H1 (cell line): Measurements from ENCODE around the gene ME1. TPM values are rescaled to one million over a fixed set of nuclear protein-coding genes. Genes with fewer than 3 reads are reported as not detected.

Experiments
- E2F6 ChIP-seq: IDR thresholded peaks from 2 replicates; pipeline ENCODE4 v1.6.1; 2012; ENCODE audit warnings: inconsistent platforms
- polyA plus RNA-seq, 7 experiments: library from polyadenylated mRNA; depleted of rRNA in 3 of 7; stranded (reverse) in 5 of 7; unstranded in 2 of 7; fragments of >200 nt in 5 of 7; fragments of 200-250 nt in 2 of 7; gene quantifications; 1 replicate in 5 of 7; 2 replicates in 1 of 7; 4 replicates in 1 of 7; pipeline versions ENCODE4 v1.2.1 to v1.2.3, GENCODE V29; 2011 to 2013; ENCODE audit warnings: missing spikeins in 2 of 7, mixed read lengths in 2 of 7
- total RNA-seq: library from RNA; stranded (reverse); fragmentation: NEBNext Ultra II Directional; extraction: Animal tissue kit (Norgen Biotek cat#: 25700); gene quantifications from 2 replicates; pipeline ENCODE4 v1.2.1, GENCODE V29; 2021

The ME1 gene
- total and polyA plus RNA-seq, 2 of the 8 experiments (the other 6 are each of a cell fraction or from before 2014, with no cell fraction given): 1.3 to 3.9 TPM

GRCh38 chr6:83303426-83303825, 127.4 kb downstream of the ME1 start (continued):
- no peak for TF ChIP-seq E2F6
